Measurements from ENCODE around the gene DPP3. TPM values are rescaled to one million over a fixed set of nuclear protein-coding genes. Genes with fewer than 3 reads are reported as not detected.

The DPP3 gene
- total RNA-seq, 1 donor from 2014 or later = 21.2 TPM

DNA sequence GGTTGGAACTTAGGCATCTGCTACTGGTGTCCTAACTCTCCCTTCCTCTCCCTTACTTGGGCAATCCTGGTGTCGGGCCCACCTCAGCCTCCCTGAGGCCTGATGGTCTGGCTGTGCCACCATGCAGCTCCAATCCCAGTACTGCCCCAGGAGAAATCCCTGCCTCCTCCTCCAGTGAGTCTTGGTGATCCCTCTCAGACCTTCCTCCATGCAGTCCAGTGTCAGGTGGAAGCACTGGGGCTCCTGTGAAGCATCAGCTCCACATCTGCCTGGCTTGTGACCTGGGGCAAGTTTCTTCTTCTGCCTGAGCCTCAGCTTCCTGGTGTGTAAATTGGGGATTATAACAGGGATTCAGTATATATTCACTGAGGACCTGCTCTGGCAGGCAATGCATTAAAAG lies 15.3 kb upstream of the DPP3 start:
- DNase-seq = no peak

DNA sequence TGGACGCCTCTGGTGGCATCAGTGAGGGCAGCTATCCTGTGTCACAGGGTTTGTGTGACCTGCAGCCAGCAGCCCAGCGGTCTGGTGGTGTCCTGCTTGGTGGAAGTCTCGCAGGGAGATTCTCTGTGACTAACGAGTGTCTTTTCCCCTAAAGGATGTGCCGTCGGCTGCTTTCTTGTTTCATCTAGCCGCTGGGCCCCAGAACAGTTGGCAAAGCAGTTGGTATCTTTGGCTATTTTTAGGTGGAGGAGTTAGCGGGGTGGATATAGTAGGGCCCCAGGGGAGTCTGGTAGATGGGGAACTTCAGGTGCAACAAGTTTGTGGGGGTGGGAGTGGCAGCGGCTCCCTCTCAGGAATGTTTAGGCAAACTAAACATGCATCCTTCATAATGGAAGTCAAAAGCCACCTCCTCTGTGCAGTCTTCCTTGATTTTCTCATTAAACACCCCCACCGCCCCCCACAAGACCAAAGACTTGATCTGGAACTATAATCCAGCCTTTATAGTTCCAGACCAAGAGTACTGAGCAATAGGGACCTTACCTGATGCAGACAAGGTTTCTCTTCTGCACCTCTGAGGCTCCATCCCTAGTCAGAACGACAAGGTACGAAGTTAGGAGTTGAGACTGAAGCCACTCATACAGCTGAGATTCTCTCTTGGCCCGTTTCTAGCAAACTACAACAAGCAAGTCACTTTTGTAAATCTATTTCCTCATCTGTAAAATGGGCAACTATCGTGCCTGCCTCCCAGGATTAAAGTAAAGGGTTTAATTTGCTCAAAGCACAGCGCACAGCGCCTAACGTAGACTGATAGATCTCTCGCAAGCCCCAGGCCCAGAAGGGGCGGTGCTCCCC lies 14.6 kb upstream of the DPP3 start:
- peak; percentile 68 for DNase-seq

DNA sequence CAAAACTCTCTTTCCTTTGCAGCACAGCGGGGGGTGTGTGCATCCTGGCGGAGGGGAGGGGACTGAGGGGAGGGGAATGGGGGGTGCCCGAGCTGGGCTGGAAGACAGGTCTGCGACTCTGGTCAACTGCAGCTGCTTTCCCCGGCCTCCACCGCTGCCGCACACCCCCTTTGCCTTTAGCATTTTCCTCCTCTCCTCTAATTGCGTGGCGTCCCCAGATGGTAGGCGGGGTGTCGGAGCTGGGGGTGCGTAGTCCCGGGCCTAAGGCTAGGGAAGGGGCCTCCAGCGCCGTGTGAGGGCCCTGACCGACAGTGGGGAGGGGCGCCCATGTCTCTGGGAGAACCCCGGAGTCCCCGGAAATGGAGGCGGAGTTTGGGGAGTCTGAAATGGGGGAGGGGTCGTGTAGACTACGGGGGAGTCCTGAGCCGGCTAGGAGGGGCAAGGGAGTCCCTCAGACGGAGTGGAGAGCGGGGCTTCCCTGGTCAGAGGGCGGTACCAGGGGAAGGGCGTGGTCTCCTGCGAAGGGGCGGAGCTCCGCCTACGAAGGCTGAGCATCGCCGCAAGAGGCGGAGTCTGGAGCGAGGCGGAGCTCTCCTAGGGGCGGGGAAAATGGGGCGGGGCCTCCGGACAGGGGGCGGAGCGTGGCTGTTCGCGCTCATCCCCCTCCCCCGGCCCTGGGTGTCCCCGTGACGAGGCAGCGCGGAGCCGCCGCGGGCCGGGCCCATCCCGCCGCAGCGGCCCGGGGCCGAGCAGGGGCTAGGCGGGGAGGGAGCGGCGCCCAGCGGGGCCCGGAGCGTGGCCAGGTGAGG lies 13.8 kb upstream of the DPP3 start, which contains the start of gene PELI3:
TSS of gene PELI3 (plus strand) at position 681 of the 809 bp plus-strand sequence. CDS start 1,224 bp downstream, outside the sequence.
- peak; percentile 97 for DNase-seq

DNA sequence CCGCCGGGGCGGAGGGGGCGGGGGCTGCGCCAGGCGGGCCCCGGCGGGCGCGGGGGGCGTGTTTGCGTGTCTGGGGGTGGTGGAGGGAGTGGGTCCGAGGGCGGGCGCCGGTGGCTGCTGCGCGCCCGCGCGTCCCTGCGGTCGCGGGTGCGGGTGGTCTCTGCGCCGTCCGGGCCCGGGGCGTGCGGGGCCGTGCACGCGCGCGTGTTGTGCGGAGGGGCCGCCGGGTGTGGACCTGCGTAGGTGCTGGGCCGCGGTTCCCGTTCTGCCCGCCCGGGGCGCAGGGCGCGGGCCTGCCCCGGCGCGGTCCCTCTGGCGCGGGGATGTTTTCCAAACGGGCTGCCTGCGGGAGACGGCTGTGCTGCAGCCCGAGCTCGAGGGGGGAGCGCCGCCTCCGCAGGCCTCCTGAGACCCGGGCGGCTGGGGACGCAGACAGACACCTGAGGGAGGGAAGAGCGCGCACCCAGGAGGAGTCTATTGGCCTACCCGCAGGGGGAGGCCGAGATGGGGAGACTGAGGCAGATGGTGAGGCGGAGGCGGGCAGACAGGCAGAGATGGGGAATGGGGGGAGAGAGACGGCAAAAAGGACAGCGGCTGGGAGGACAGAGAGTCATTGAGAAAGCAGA lies 13.1 kb upstream of the DPP3 start:
- DNase-seq = peak; percentile 38

DNA sequence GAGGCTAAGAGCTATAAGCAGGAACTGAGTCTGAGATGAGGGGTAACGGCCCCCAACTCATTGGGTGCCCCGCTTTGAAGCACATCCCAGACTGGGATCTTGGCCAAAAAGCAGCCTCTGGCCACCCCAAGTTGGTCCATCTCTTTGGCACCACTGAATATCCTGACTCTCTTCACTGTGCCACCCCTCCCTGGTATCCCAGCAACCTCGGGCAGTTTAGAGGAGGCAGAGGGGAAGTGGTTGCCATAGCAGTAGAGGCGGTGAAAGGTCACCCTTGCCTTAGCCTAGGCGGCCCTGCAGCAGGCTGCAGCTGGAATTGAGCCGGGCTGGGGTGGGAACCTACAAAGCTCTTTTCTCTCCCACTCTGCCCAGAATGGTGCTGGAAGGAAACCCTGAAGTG lies 12.5 kb upstream of the DPP3 start:
- DNase-seq = no peak

DNA sequence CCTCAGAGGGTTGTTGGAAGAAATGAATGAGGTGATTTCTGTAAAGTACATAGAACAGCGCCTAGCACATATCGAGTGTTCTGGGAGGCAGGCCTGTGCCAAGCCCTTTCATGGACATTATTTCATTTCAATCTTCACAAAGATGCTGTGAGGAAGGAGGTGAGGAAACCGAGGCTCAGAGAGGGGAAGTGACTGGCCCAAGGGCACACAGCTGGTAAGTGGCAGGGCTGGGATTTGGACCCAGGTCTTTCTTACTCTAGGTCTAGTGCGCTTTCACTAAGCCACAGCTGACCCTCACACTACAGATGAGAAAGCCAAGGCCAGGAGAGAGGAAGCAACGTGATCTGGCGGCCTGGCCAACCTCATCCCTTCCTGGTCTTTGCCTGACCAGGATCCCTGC lies 11.5 kb upstream of the DPP3 start:
- no peak for DNase-seq

DNA sequence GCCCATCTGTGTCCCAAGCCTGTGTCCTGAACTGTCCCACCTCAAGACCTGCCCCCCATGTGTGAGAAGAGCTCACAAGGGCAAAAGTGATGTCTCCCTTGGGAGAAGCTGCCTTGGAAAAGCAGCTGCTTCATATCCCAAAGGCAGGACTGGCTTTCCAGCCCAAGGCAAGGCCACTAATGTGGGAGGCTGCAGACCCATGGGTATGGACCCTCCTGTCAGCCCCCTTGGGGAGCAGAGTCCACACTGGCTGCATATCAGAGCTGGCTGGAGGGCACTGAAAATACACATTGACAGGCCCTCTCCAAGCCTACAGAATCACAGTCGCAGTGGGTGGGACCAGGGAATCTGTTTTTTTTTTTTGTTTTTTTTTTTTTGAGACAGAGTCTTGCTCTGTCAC lies 10.8 kb upstream of the DPP3 start:
- no peak for DNase-seq

DNA sequence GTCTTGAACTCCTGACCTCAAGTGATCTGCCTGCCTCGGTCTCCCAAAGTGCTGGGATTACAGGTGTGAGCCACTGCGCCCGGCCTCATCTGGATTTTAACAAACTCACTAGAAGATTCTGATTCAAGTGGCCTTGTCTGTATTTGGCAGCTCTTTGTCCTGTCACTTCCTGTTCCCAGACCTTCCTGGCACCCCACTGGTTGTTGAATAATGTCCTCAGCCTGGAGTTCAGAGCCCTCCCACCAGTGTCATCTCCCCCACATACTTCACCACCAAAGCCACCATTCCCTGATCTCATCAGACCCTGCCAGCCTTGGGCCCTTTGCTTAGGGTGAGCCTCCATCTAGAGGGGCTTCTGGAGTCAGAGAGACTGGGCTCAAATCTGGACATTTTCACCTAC lies 10.2 kb upstream of the DPP3 start:
- DNase-seq = no peak

DNA sequence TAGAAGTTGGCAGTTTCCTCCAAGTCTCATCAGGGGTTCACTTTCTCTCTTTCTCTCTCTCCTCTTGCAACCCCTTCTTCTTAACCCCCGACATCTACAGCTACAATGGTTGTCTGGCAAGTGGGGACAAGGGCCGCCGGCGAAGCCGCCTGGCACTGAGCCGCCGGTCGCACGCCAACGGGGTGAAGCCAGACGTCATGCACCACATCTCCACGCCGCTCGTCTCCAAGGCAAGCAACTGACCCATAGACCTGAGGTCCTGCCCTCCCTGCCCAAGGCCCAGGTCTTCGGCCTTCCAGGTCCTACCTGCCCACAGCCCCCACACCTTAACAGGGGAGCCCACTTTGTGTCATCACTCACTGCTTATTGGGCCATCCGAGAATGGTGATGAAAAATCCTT lies 9.1 kb upstream of the DPP3 start:
- no peak for DNase-seq

DNA sequence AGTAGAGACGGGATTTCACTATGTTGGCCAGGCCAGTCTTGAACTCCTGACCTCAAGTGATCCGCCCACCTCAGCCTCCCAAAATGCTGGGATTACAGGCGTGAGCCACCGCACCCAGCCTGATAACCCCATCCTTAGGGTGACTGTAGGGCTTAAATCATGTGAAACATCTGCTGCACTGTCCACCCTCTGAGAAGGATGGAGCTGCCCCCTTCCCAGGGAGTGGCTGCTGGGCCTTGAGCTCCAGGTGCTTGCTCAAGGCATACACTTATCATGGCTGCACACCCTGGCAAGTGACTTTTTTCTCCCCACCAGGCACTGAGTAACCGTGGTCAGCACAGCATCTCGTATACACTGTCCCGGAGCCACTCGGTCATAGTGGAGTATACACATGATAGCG lies 8.2 kb upstream of the DPP3 start:
- no peak for DNase-seq

DNA sequence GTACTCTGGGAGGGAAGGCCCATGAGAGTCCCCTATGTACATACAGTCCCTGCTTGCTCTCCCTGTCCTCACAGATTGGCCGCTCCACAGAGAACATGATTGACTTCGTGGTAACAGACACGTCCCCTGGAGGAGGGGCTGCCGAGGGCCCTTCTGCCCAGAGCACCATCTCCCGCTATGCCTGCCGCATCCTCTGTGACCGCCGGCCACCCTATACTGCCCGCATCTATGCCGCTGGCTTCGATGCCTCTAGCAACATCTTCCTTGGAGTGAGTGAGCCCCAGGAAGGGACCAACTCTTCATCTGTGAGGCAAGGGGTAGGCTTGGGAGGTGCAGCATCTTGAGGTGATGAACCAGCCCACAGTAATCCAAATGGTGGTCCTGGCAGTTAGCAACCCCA lies 7.1 kb upstream of the DPP3 start:
- DNase-seq = no peak

DNA sequence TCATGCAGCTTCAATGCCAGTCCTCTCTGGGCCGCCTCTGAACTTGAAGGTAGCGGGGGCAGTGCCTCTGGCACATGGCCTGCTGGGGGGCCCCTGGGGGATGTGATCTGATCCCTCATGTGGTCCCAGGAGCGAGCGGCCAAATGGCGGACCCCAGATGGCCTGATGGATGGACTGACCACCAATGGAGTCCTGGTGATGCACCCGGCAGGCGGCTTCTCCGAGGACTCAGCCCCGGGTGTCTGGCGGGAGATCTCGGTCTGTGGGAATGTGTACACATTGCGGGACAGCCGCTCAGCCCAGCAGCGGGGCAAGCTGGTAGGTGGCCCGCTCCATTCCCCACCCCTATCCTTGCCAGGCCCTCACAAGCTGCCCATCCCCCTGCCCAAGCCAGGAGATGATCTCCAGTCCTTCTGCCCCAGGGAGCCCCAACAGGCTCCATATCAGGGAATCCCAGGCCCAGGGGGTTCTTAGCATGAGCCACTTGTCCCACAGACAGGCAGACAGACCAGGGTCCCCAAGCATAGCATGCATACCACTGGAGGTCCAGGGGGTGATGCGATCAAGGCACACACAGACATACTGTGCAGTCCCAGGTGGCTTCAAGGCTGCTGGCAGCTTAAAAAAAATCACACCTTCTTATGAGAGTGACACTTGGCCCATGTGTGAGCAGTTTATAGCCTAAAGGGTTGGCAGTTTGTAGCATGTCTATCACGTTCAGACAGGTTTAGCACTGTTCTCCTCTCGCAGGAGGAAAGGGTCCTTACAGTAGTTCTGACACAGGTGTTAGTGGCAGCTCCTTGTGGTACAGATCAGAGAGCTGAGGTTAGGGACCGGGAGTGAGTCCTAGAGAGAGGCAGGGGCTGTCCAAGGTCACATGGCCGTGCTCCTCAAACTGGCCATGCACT lies 6.4 kb upstream of the DPP3 start:
- no peak for DNase-seq

DNA sequence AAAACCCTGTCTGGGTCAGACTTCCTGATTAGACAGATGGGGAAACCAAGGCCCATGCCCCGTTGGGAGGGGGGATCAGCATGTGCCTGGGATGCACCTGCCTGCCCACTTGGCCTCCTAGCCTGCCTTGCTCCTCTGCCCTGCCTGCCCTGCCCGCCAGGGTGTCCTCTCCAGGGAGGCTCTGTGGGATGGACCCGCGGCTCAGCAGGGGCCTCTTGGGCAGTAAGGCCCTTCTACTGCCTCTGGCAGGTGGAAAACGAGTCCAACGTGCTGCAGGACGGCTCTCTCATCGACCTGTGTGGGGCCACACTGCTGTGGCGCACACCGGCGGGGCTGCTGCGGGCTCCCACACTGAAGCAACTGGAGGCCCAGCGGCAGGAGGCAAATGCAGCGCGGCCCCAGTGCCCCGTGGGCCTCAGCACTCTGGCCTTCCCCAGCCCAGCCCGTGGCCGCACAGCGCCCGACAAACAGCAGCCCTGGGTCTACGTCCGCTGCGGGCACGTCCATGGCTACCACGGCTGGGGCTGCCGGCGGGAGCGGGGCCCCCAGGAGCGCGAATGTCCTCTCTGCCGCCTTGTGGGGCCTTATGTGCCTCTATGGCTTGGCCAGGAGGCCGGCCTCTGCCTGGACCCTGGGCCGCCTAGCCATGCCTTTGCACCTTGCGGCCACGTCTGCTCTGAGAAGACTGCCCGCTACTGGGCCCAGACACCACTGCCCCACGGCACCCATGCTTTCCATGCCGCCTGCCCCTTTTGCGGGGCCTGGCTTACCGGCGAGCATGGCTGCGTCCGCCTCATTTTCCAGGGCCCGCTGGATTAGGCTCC lies 4.7 kb upstream of the DPP3 start:
- no peak for DNase-seq

DNA sequence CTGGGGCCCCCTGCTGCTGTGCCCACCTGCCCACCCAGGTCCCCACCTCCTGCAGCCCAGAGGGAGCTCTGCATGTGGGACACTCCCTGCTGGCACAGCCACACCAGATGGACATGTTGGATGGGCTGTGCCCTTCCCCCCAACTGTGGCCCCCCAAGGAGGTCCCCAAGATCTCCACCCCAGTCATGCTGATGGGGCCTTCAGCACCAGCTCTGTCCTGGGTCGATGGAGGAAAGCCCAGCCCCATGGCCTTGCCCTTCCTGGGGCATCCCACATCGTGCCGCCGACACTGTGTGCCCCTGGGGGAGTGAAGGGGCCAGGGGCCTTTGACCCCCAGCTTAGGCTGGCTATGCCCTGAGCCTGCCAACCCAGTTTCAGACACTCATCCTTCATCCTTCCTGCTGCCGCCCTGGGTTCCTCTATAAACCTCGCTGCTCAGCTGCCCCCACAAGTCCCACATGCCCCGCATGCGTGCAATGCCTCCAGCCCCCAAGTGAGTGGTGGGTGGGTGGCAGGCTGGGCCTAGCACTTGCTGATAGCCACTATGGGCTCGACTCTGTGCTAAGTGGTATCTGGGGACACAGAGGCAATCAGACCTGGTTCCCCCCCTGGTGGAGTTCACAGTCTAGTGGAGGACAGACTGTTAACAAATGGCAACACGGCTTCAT lies 3.9 kb upstream of the DPP3 start:
- DNase-seq = no peak

DNA sequence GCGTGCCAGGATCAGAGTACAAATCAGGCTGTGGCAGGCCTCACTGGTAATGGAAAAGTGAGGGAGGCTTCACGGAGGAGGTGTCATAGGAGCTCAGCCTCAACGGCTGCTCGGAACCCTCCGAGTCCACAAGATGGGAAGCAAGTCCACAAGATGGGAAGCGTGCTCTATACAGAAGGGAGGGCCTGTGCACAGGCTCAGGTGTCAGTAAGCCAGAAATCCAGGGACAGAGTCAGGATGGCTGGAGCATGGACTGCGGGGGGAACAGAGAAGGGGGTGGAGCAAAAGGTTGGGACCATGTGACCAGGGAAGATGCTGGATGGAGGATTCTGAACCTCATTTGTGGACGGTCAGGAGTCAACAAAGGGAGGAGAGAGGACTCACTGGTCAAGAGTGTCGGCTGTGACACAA lies 3.4 kb upstream of the DPP3 start:
- DNase-seq = no peak

DNA sequence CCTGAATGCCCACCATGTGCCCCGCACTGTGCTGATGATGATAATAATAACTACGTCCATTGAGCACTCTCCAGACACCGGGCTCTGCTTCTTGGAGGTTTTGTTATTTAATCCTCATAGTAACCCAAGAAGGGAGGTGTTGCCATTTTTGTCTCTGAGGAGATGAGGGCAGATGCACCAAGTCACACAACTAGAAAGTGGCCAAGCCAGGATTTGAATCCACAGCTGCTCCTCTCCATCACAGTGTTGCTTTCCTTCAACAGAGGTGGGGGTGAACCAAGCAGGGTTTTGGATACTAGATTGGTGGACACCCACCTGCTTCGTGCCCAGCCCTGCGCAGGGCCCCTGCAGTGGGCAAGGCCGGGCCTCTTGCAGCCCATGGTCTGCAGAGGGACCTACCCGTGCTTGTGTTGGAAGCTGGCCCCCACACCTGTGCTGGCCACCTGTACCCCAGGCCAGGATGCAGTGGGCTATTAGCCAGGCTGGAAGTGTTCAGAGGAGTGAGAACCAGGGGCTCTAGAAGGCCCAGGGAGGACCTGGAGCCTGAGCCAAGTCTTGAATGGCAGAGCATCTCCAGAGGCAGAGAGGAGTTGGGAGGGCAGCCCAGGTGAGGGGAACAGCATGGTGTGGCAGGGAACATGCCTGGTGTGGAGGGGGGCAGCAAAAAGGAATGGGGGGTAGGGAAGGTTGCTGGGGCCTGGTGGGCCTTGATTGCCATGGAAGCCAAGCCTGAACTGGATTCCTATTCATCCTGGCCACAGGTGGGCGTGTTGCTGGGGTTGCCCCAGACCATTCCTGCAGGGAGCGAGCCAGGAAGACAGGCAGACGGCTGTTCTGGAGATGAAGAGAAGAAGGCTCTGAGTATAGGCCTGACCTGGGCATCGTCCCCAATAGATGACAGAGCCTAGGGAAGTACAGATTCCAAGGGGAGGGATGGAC lies 2.7 kb upstream of the DPP3 start:
- DNase-seq = peak; percentile 52

DNA sequence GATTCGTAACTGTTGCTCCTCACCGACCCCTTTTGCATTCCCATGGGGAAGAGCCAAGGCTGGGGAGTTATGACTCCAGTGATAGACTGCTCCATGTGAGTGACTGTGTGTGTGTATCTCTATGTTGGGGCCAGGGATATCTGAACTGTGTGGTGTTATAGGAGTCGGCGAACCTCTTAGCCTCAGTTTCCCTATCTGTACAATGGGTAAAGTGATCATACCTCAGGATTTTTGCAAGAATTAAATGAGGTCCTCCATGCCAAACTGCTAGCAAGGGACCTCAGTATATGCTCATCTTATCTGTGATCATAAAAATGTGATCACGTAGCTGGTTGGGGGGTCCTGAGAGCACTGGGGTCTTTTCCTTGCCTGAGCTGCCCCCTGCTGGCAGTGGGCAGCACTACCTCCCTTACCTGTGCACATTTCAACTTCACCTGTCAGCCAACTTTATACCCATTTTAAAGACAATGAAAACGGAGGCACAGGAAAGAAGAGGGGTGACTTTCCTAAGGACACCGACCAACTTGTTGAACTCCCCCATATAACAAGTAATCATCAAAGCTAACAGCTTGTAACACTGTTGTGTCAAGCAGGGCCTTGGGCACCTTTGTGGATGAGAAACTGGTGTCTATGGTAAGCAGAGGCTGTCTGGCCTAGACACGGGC lies 1.4 kb upstream of the DPP3 start:
- peak; percentile 40 for DNase-seq

DNA sequence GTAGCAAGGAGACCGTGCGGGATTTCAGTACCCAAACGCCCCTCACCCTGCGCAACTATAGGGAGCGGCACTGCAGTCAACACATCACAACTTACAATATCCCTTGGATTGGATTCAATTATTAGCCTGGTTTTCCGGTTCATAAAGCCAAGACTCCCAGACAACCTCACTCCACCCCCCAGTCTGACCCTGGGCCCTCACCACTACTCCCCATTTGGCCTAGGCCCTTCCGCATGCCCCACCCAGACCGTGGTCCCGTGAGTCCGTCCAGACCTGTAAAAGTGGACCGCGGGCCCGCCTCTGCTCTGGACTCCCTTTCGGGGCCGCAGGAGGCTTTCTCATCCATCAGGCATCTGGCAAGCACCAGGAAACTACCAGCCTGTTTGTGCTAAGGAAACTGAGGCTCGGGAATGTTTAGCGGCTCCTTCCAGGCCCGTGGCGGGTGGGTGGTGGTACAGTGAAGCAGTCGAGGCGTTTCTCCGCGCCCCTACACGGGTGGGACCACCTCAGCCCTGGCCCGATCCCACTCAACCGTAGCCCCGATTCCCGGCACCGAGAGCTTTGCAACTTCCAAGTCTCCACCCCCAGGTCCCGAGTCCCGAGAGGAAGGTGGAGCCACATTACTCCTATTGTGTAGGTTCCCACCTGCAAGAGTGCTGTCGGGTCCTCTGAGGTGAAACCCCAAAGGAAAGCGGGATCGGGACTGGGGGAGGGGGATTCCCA lies 679 bp upstream of the DPP3 start:
- peak; percentile 32 for DNase-seq

All from tongue (tissue), 2 donors.